ENCODE data around the gene SH3RF3. TPM values are rescaled to one million over a fixed set of nuclear protein-coding genes. Genes with fewer than 3 reads are reported as not detected.

Gene SH3RF3
- total RNA-seq, 1 donor from 2014 or later, result 59.5 TPM

GRCh38 chr2:109129921-109130722 lies 1.1 kb downstream of the SH3RF3 start:
- no peak for DNase-seq (ENCODE audit: low spot score)
- Mint-ChIP-seq H3K27ac (ENCODE audit: unreplicated experiment) (peak overlapping the region; percentile 88), H3K4me1 (ENCODE audit: low read depth) (peaks cover 68% of the 10 kb centered on the region), H3K36me3 (ENCODE audit: low read depth) (peaks cover 8% of the 10 kb centered on the region), H3K27me3 (ENCODE audit: low read depth) (no peaks in the 10 kb centered on the region), H3K9me3 (ENCODE audit: low read depth) (no peaks in the 10 kb centered on the region), H3K4me3 (ENCODE audit: unreplicated experiment) (peak overlapping the region; percentile 95)
- no peak for TF ChIP-seq CTCF (IDR thresholded peaks at IDR 0.05)

- Mint-ChIP-seq H3K9me3 (ENCODE audit: low read depth) (no peaks in the 10 kb centered on the region), H3K4me3 (ENCODE audit: unreplicated experiment) (peak overlapping the region; percentile 95), H3K27ac (ENCODE audit: unreplicated experiment) (peak overlapping the region; percentile 88), H3K27me3 (ENCODE audit: low read depth) (no peaks in the 10 kb centered on the region), H3K36me3 (ENCODE audit: low read depth) (peaks cover 8% of the 10 kb centered on the region), H3K4me1 (ENCODE audit: low read depth) (peaks cover 68% of the 10 kb centered on the region)
- no peak for DNase-seq (ENCODE audit: low spot score)
- peak; percentile 14 for TF ChIP-seq CTCF (IDR thresholded peaks at IDR 0.05)
Measured at GRCh38 chr2:109130723-109130995, 1.7 kb downstream of the SH3RF3 start.

- TF ChIP-seq CTCF (IDR thresholded peaks at IDR 0.05), result no peak
- H3K36me3 Mint-ChIP-seq (ENCODE audit: low read depth), result peaks cover 4% of the 10 kb centered on the region
- peak overlapping the region; percentile 43 for H3K27ac Mint-ChIP-seq (ENCODE audit: unreplicated experiment)
- no peaks in the 10 kb centered on the region for H3K9me3 Mint-ChIP-seq (ENCODE audit: low read depth)
- DNase-seq (ENCODE audit: low spot score), result no peak
- H3K4me1 Mint-ChIP-seq (ENCODE audit: low read depth), result peaks cover 68% of the 10 kb centered on the region
- peak overlapping the region; percentile 95 for H3K4me3 Mint-ChIP-seq (ENCODE audit: unreplicated experiment)
- no peaks in the 10 kb centered on the region for H3K27me3 Mint-ChIP-seq (ENCODE audit: low read depth)
Measured at GRCh38 chr2:109131777-109132176, 2.8 kb downstream of the SH3RF3 start.

GRCh38 chr2:109132626-109133025 lies 3.6 kb downstream of the SH3RF3 start:
- no peak for TF ChIP-seq CTCF (IDR thresholded peaks at IDR 0.05)
- Mint-ChIP-seq H3K27ac (ENCODE audit: unreplicated experiment) (no peak overlapping the region), H3K9me3 (ENCODE audit: low read depth) (no peaks in the 10 kb centered on the region), H3K27me3 (ENCODE audit: low read depth) (no peaks in the 10 kb centered on the region), H3K4me3 (ENCODE audit: unreplicated experiment) (peak overlapping the region; percentile 95), H3K4me1 (ENCODE audit: low read depth) (peaks cover 68% of the 10 kb centered on the region), H3K36me3 (ENCODE audit: low read depth) (peaks cover 4% of the 10 kb centered on the region)
- no peak for DNase-seq (ENCODE audit: low spot score)

- H3K27ac Mint-ChIP-seq (ENCODE audit: unreplicated experiment), result peak overlapping the region; percentile 34
- TF ChIP-seq CTCF (IDR thresholded peaks at IDR 0.05), result no peak
- no peaks in the 10 kb centered on the region for H3K9me3 Mint-ChIP-seq (ENCODE audit: low read depth)
- no peak for DNase-seq (ENCODE audit: low spot score)
- H3K4me1 Mint-ChIP-seq (ENCODE audit: low read depth), result peaks cover 72% of the 10 kb centered on the region
- peaks cover 4% of the 10 kb centered on the region for H3K36me3 Mint-ChIP-seq (ENCODE audit: low read depth)
- H3K4me3 Mint-ChIP-seq (ENCODE audit: unreplicated experiment), result peak overlapping the region; percentile 95
- H3K27me3 Mint-ChIP-seq (ENCODE audit: low read depth), result no peaks in the 10 kb centered on the region
Measured at GRCh38 chr2:109133746-109134145, 4.7 kb downstream of the SH3RF3 start.

Data from chondrocyte (in vitro differentiated cells).